Femur (tissue), 1 donor: Measurements from ENCODE around the gene ARHGEF25.
"Not testable (repeated sequence)": the region's sequence is repeated elsewhere in the genome, so short reads cannot be mapped to it uniquely, and the experiment has no call there.

Experiments
- DNase-seq: peaks from one replicate; pipeline ENCODE4 v3.0.0-alpha.2; 2017

The ARHGEF25 gene

GRCh38 chr12:57623385-57623784, 12.2 kb downstream of the ARHGEF25 start:
- no peak for DNase-seq

- DNase-seq = no peak
Measured at GRCh38 chr12:57623811-57624390, 12.7 kb downstream of the ARHGEF25 start.

- DNase-seq = no peak
Measured at GRCh38 chr12:57624441-57625220, 13.4 kb downstream of the ARHGEF25 start.

GRCh38 chr12:57625261-57626032, 14.2 kb downstream of the ARHGEF25 start:
- DNase-seq = peak; percentile 15

- DNase-seq = peak; percentile 15
Measured at GRCh38 chr12:57626111-57626920, 15.1 kb downstream of the ARHGEF25 start.

- no peak for DNase-seq
Measured at GRCh38 chr12:57626921-57627445, 15.7 kb downstream of the ARHGEF25 start.

- DNase-seq = peak; percentile 22
Measured at GRCh38 chr12:57627501-57628279, 16.5 kb downstream of the ARHGEF25 start.

- peak; percentile 14 for DNase-seq
Measured at GRCh38 chr12:57628280-57629191, 17.3 kb downstream of the ARHGEF25 start.

- DNase-seq = peak; percentile 14
Measured at GRCh38 chr12:57629897-57630471, 18.7 kb downstream of the ARHGEF25 start.

- peak; percentile 21 for DNase-seq
Measured at GRCh38 chr12:57630891-57631433, 19.7 kb downstream of the ARHGEF25 start.

- no peak for DNase-seq
Measured at GRCh38 chr12:57631566-57632072, 20.4 kb downstream of the ARHGEF25 start.

GRCh38 chr12:57632073-57632957, 21.1 kb downstream of the ARHGEF25 start:
- no peak for DNase-seq

GRCh38 chr12:57632958-57633840, 22.0 kb downstream of the ARHGEF25 start, which contains the start of gene B4GALNT1:
Gene B4GALNT1, minus strand, starts transcription at chr12:57633201. Its CDS starts 1,069 bp downstream, at chr12:57632132.
- peak; percentile 57 for DNase-seq

- not testable (repeated sequence) for DNase-seq
Measured at GRCh38 chr12:57636731-57637130, 25.5 kb downstream of the ARHGEF25 start.

GRCh38 chr12:57637364-57637763, 26.1 kb downstream of the ARHGEF25 start:
- DNase-seq = no peak

GRCh38 chr12:57638096-57638495, 26.9 kb downstream of the ARHGEF25 start:
- no peak for DNase-seq
